PC-3 (cell line): Measurements from ENCODE around the gene ARSD.

Experiments
- EZH2 ChIP-seq: fragments of 300-600 bp; sonication (generic); IDR thresholded peaks from one replicate; pipeline ENCODE4 v1.6.1; 2017; ENCODE audit warnings: antibody characterized with exemption, mild to moderate bottlenecking, low read length; ENCODE audit not compliant: unreplicated experiment
- EZH2phosphoT487 ChIP-seq: fragments of 300-600 bp; sonication (generic); IDR thresholded peaks from 2 replicates; pipeline ENCODE4 v1.6.1; 2018; ENCODE audit warnings: mild to moderate bottlenecking, antibody characterized with exemption, low read length, borderline replicate concordance
- TF ChIP-seq, protein P1 (sequence below): fragments of 300-600 bp; sonication (generic); conservative IDR thresholded peaks from 2 replicates; pipeline ENCODE4 v1.5.1; 2017; ENCODE audit warnings: antibody characterized with exemption, low read depth, mild to moderate bottlenecking, low read length

DNA sequence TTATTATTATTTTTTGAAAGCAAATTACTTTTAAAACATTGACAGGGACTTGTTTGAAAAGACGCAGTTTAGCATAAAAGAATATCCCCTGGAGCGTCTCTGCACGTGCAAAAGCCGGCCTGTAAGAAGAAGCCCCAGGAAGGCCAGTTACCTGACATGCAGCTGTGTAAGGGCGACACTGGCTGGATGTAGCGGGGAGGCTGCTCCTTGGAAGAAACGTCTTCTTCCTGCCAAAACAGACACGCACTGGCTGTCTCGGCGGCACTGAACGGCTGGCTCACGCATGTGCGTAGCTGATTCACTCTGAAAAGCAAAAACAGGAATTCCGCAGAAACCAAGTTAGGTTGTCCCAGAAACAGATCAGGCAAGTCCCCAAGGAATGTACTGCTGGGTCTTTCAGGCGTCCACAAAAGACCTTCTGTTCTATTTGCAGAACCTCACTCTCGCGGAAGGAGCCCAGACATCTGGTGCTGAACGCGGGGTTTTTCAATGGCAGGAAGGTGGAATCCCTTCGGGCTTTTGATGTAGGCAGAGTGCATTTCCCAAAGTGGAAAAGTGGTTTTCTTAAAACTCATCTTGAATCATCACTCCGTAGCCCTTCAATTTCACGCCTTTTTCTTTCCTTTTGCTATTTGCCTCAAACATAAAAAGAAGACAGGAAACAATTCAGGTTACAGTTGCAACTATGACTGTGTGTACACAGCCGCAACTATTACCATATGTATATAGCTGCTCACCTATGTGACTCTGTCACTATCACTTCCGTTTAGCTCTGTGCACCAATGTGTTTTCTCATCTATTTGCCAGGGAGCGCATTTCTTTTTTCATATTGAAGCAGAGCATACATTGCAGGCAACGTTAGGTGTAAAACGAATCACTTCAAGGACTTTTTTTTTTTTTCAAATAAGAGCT is 39.1 kb upstream of the ARSD start:
- TF ChIP-seq EZH2: no peak
- TF ChIP-seq, protein P1, sequence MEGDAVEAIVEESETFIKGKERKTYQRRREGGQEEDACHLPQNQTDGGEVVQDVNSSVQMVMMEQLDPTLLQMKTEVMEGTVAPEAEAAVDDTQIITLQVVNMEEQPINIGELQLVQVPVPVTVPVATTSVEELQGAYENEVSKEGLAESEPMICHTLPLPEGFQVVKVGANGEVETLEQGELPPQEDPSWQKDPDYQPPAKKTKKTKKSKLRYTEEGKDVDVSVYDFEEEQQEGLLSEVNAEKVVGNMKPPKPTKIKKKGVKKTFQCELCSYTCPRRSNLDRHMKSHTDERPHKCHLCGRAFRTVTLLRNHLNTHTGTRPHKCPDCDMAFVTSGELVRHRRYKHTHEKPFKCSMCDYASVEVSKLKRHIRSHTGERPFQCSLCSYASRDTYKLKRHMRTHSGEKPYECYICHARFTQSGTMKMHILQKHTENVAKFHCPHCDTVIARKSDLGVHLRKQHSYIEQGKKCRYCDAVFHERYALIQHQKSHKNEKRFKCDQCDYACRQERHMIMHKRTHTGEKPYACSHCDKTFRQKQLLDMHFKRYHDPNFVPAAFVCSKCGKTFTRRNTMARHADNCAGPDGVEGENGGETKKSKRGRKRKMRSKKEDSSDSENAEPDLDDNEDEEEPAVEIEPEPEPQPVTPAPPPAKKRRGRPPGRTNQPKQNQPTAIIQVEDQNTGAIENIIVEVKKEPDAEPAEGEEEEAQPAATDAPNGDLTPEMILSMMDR: no peak; the same call in 1 of the 2 replicates
- TF ChIP-seq EZH2phosphoT487: no peak
